Cardiac muscle cell (in vitro differentiated cells and primary cell): Measurements from ENCODE around the gene LRRC17. TPM values are rescaled to one million over a fixed set of nuclear protein-coding genes. Genes with fewer than 3 reads are reported as not detected.
"Not testable (repeated sequence)": the region's sequence is repeated elsewhere in the genome, so short reads cannot be mapped to it uniquely, and the experiment has no call there.

Experiments used
- DNase-seq, 2 donors: peaks; one replicate each; pipeline versions ENCODE4 v3.0.0 to v3.0.0-alpha.2; 2010 to 2017; ENCODE audit warnings: low read depth in 1 of 2, low spot score in 1 of 2
- H3K27ac ChIP-seq: fragments of 200-600 bp; sonication (generic); 2 replicates; pipeline ENCODE4 v1.5.1; 2016
- H3K27me3 ChIP-seq: fragments of 200-600 bp; sonication (generic); 2 replicates; pipeline ENCODE4 v1.6.0; 2016; ENCODE audit warnings: control low read depth
- H3K36me3 ChIP-seq: fragments of 200-600 bp; sonication (generic); 2 replicates; pipeline ENCODE4 v1.5.1; 2016; ENCODE audit warnings: control low read depth
- H3K4me1 ChIP-seq: fragments of 200-600 bp; sonication (generic); 2 replicates; pipeline ENCODE4 v1.8.1; 2017; ENCODE audit warnings: low read depth, mild to moderate bottlenecking, mixed run types
- H3K4me3 ChIP-seq: fragments of 200-600 bp; sonication (generic); 2 replicates; pipeline ENCODE4 v1.5.1; 2016; ENCODE audit warnings: mild to moderate bottlenecking
- H3K9me3 ChIP-seq: fragments of 200-600 bp; sonication (generic); 2 replicates; pipeline ENCODE4 v1.5.1; 2017; ENCODE audit warnings: low read depth, mild to moderate bottlenecking, control low read depth
- CTCF ChIP-seq: IDR thresholded peaks from 2 replicates; pipeline ENCODE4 v1.5.1; 2012; ENCODE audit warnings: low read depth, mild to moderate bottlenecking, low read length
- polyA plus RNA-seq: library from polyadenylated mRNA; unstranded; fragments of >200 nt; fragmentation: Nextera tagmentation; extraction: Ambion mirVana; gene quantifications from 2 replicates; pipeline ENCODE4 v1.2.1, GENCODE V29; 2016
- total RNA-seq: library from RNA; depleted of rRNA; stranded (reverse); fragments of >200 nt; gene quantifications from 2 replicates; pipeline ENCODE4 v1.2.3, GENCODE V29; 2016

Gene LRRC17
- total and polyA plus RNA-seq, 2 experiments from 2014 or later, result 5.7 to 8.0 TPM

- Histone ChIP-seq H3K27ac (no peak overlapping the region), H3K27me3 (no peaks in the 10 kb centered on the region), H3K4me3 (no peak overlapping the region), H3K9me3 (no peaks in the 10 kb centered on the region), H3K36me3 (no peaks in the 10 kb centered on the region), H3K4me1 (no peaks in the 10 kb centered on the region)
- no peak for DNase-seq
- TF ChIP-seq CTCF, result no peak
These were observed 31.4 kb downstream of the LRRC17 start for GRCh38 chr7:102944241-102944640.

- H3K4me3 ChIP-seq, result no peak overlapping the region
- H3K27me3 ChIP-seq, result no peaks in the 10 kb centered on the region
- DNase-seq, result no peak
- H3K36me3 ChIP-seq, result no peaks in the 10 kb centered on the region
- no peak overlapping the region for H3K27ac ChIP-seq
- no peak for TF ChIP-seq CTCF
- H3K4me1 ChIP-seq, result no peaks in the 10 kb centered on the region
- no peaks in the 10 kb centered on the region for H3K9me3 ChIP-seq
These were observed 39.0 kb downstream of the LRRC17 start for GRCh38 chr7:102951839-102952238.

- TF ChIP-seq CTCF, result no peak
- no peaks in the 10 kb centered on the region for H3K4me1 ChIP-seq
- DNase-seq, result no peak
- H3K27ac ChIP-seq, result no peak overlapping the region
- H3K27me3 ChIP-seq, result no peaks in the 10 kb centered on the region
- H3K9me3 ChIP-seq, result no peaks in the 10 kb centered on the region
- H3K36me3 ChIP-seq, result no peaks in the 10 kb centered on the region
- no peak overlapping the region for H3K4me3 ChIP-seq
These were observed 40.6 kb downstream of the LRRC17 start for GRCh38 chr7:102953406-102953805.

- not testable (repeated sequence) for H3K27ac ChIP-seq, H3K27me3 ChIP-seq, DNase-seq, H3K9me3 ChIP-seq, H3K4me1 ChIP-seq, H3K36me3 ChIP-seq, H3K4me3 ChIP-seq
These were observed 41.6 kb downstream of the LRRC17 start for GRCh38 chr7:102954359-102954758.

- not testable (repeated sequence) for H3K27ac ChIP-seq, H3K4me1 ChIP-seq, H3K9me3 ChIP-seq, DNase-seq, H3K4me3 ChIP-seq, H3K27me3 ChIP-seq, H3K36me3 ChIP-seq
These were observed 45.2 kb downstream of the LRRC17 start for GRCh38 chr7:102958004-102958403.

- H3K4me1 ChIP-seq, H3K27me3 ChIP-seq, H3K9me3 ChIP-seq, H3K27ac ChIP-seq, H3K36me3 ChIP-seq, DNase-seq, H3K4me3 ChIP-seq: not testable (repeated sequence)
These were observed 49.2 kb downstream of the LRRC17 start for GRCh38 chr7:102961993-102962392.

- no peaks in the 10 kb centered on the region for H3K36me3 ChIP-seq
- no peak for TF ChIP-seq CTCF
- no peaks in the 10 kb centered on the region for H3K9me3 ChIP-seq
- no peak overlapping the region for H3K27ac ChIP-seq
- no peak overlapping the region for H3K4me3 ChIP-seq
- no peaks in the 10 kb centered on the region for H3K4me1 ChIP-seq
- no peak for DNase-seq
- H3K27me3 ChIP-seq, result no peaks in the 10 kb centered on the region
These were observed 53.7 kb downstream of the LRRC17 start for GRCh38 chr7:102966465-102966864.
